GM12878 (cell line): ENCODE results near the gene TM6SF1.

Source experiments
- ASH2L ChIP-seq: fragments of 300-600, 200-600 bp; sonication (generic); IDR thresholded peaks from 2 replicates; pipeline ENCODE4 v1.6.1; 2017; ENCODE audit warnings: low read depth, mild to moderate bottlenecking, borderline replicate concordance
- CTCF ChIP-seq, 3 experiments: IDR thresholded peaks in 2 of 3; conservative IDR thresholded peaks in 1 of 3; 2 replicates each; pipeline ENCODE4 v1.5.1; 2011; ENCODE audit warnings: low read depth in 3 of 3, low read length in 3 of 3, mild to moderate bottlenecking in 3 of 3, control low read depth in 2 of 3, moderate library complexity in 2 of 3, inconsistent platforms in 1 of 3, mixed read lengths in 1 of 3; ENCODE audit not compliant: control insufficient read depth in 2 of 3, insufficient read depth in 1 of 3; ENCODE audit errors: extremely low read depth in 1 of 3
- EZH2 ChIP-seq: IDR thresholded peaks from 2 replicates; pipeline ENCODE4 v1.6.1; 2012; ENCODE audit warnings: low read depth, mild to moderate bottlenecking, control low read depth, inconsistent platforms, low read length, borderline replicate concordance; ENCODE audit not compliant: control insufficient read depth
- POLR2AphosphoS5 ChIP-seq: IDR thresholded peaks from 2 replicates; pipeline ENCODE4 v1.6.1; 2011; ENCODE audit warnings: mild to moderate bottlenecking, low read length, inconsistent platforms
- RFX5 ChIP-seq: IDR thresholded peaks from 2 replicates; pipeline ENCODE4 v1.6.1; 2011; ENCODE audit warnings: low read depth, low read length, improper control_type of control experiment

- TF ChIP-seq POLR2AphosphoS5 (no peak), EZH2 (no peak), RFX5 (no peak), CTCF (IDR thresholded peaks at IDR 0.05 in 2 of 3, conservative IDR thresholded peaks at IDR 0.05 in 1 of 3; ENCODE audit: control insufficient read depth in 2 of 3, extremely low read depth in 1 of 3, insufficient read depth in 1 of 3, low read depth in 3 of 3, low read length in 3 of 3) (no peak), ASH2L (no peak)
These were observed 63.2 kb downstream of the TM6SF1 start for GRCh38 chr15:83170474-83171165.
